ENCODE data around the gene RHOT1.
"Not testable (repeated sequence)": the region's sequence is repeated elsewhere in the genome, so short reads cannot be mapped to it uniquely, and the experiment has no call there.

RHOT1 gene

DNA sequence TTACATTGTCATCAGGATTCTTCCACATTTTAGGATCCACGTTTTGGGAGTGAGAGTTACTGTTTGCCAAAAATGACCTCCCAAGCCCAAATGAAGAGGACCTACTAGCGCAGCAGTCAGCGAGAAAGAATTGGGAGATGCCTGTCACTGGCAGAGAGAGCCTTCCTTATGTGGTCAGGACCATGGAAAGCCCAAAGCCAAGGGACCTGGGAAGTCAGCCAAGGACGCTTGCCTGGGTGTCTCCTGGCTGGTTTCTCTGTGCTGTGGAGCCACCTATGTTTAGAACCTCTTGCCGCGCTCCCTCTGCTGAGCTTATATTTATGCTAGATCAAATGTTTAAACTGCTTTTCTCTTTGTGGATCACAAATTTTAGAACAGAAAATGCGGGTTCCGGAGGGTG, 98.4 kb downstream of the RHOT1 start:
- DNase-seq, result no peak

- DNase-seq, result no peak
Observed at GRCh38 chr17:32241640-32242039, 99.3 kb downstream of the RHOT1 start.

DNA sequence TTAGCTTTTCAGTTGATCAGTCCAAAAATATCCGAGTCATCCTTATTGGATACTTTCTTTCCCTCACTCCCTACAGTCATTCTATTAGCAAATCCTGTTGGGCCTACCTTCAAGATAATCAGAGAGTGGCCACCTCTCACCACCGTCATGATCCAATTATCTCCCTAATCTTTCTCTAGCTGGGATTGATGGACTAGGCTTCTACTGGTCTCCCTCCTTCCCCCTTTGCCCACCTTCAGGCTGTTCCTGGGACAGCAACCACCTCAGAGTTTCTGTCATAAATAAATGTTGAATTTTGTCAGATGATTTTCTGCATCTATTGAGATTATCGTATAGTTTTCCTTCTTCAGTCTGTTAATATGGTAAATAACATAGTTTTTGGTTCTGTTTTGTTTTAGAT, 107.2 kb downstream of the RHOT1 start:
- no peak for DNase-seq

GRCh38 chr17:32253117-32253611, 110.9 kb downstream of the RHOT1 start:
- peak; percentile 67 for DNase-seq

- no peak for DNase-seq
Observed at GRCh38 chr17:32256012-32256700, 113.9 kb downstream of the RHOT1 start.

DNA sequence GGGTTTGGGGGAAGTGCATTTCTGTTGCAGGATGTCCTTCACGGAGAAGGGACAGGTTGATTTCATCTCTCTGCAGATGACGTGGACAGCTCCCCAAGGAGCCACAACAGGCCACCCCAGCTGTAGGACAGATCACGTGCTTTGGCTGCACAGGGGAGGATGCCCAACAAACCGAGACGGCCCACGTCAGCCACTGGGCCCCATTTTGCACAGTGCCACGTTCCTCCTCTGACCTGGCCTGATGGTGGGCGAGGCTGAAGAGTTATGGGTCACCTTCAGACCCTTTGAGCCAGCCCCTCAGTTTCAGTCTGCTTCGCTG, 114.4 kb downstream of the RHOT1 start:
- no peak for DNase-seq

DNA sequence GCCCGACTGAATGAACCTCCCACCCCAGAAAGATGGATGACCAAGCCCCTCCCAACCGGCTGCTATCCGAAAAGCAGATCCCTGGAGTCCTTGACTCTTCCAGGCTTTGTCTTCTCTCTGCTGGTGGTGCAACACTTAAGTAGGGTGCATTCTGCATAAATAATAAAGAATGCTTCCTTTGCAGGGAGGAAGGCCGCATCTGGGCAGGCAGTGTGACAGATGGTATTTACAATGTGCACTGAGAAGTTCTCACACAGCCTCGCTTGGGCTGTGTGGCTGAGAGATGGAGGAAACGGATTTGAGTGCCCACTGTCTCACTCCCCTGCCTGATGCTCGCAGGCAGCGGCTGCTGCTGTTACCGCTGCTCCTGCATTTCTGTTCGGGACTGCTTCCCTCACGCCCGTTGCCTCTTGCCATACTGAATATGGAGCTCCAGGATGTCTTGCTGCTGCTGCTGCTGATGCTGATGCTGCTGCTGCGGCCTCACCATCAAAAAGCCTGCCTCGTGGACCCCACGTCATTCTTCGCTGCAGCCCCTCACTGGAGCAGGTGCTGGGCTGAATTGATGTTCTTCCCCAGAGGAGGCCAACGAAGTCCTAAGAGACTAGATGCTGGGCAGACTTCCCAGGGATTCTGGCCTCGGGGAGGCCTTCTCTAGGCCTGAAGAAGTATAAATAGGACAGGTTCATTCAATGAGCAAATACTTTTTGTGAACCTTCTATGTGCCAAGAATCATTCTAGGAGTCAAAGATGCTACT, 116.3 kb downstream of the RHOT1 start:
- DNase-seq, result no peak

DNA sequence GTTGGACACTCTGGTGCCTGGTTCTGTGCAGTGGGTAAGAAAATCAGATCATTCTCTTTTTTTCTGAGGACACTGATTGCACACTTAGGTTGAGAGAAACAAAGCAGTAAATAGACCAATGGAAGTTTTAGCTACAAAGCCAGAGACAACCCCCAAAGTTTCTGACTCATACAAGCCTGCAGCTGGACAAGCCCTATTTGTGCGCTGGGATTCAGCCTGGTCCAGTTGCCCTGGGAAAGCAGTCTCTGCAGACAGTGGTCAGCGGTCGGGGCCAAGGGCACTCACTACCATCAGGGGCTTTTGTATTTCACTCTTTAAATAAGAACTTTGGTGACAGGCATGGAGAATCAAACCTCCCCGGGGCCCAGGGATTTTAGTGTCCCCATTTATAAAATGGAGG, 117.3 kb downstream of the RHOT1 start:
- no peak for DNase-seq

- no peak for DNase-seq
Observed at GRCh38 chr17:32261417-32261736, 119.1 kb downstream of the RHOT1 start.

- DNase-seq, result no peak
Observed at GRCh38 chr17:32261936-32262510, 119.7 kb downstream of the RHOT1 start.

- DNase-seq, result not testable (repeated sequence)
Observed at GRCh38 chr17:32263515-32263914, 121.2 kb downstream of the RHOT1 start.

GRCh38 chr17:32264140-32264799, 122.0 kb downstream of the RHOT1 start:
- no peak for DNase-seq

DNA sequence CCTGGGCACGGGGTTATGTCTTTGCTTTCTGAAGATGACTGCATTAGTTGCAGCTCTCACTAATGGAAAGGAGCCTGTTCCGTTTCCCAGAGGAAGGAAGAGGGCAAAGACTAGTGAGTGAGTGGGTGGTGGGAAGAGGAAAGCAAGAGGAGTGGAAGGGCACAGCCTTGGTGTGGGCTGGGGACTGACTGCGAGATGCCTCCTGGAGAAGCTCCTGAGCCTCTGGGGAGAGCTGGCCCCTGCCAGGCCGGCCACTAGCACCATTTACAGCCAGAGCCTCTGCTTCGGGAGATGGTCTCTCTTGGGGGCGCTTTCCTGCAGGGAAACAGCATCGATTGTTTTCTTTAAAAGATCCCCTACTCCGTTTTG, 122.5 kb downstream of the RHOT1 start:
- no peak for DNase-seq

GRCh38 chr17:32265192-32265923, 123.1 kb downstream of the RHOT1 start, which contains the start of gene RHBDL3:
Gene RHBDL3 (plus strand): TSS chr17:32265832. CDS start chr17:32266190, 358 bp downstream.
- no peak for DNase-seq

DNA sequence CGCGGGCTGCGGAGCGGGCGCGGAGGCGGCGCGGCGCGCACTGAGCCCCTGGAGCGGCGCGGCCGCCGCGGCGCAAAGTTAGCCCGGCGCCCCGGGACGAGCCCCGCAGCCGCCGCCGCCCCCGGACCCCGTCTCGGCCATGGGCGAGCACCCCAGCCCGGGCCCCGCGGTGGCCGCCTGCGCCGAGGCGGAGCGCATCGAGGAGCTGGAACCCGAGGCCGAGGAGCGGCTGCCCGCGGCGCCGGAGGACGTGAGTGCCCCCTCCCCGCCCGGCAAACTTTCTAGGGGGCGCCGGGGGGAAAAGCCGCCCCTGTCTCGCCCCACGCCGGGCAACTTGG, 123.7 kb downstream of the RHOT1 start:
- DNase-seq, result no peak

GRCh38 chr17:32266389-32267301, 124.3 kb downstream of the RHOT1 start:
- DNase-seq, result no peak

- no peak for DNase-seq
Observed at GRCh38 chr17:32267690-32268205, 125.4 kb downstream of the RHOT1 start.

GRCh38 chr17:32268734-32269288, 126.5 kb downstream of the RHOT1 start:
- DNase-seq, result no peak

GRCh38 chr17:32269377-32269776, 127.1 kb downstream of the RHOT1 start:
- DNase-seq, result no peak

- DNase-seq, result no peak
Observed at GRCh38 chr17:32271844-32272243, 129.5 kb downstream of the RHOT1 start.

- no peak for DNase-seq
Observed at GRCh38 chr17:32274101-32274500, 131.8 kb downstream of the RHOT1 start.

DNA sequence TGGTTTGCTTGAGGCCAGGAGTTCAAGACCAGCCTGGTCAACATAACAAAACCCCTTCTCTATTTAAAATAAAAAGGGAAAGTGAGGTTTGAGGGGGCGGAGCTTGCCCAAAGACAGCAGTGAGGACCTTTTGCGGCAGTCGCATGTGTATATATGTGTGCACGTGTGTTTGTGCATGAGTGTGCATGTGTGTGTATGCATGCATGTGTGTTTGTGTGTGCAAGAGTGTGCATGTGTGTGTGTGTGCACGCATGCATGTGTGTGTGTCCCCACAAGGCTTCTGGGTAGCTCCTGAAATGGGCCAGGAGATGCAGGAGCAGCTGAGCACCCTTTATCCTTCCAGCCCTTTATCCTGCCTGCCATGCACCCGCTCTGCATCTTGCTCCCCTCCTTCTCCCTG, 132.3 kb downstream of the RHOT1 start:
- DNase-seq, result no peak
